ENCODE results near the gene SNTG2.

Gene SNTG2

DNA sequence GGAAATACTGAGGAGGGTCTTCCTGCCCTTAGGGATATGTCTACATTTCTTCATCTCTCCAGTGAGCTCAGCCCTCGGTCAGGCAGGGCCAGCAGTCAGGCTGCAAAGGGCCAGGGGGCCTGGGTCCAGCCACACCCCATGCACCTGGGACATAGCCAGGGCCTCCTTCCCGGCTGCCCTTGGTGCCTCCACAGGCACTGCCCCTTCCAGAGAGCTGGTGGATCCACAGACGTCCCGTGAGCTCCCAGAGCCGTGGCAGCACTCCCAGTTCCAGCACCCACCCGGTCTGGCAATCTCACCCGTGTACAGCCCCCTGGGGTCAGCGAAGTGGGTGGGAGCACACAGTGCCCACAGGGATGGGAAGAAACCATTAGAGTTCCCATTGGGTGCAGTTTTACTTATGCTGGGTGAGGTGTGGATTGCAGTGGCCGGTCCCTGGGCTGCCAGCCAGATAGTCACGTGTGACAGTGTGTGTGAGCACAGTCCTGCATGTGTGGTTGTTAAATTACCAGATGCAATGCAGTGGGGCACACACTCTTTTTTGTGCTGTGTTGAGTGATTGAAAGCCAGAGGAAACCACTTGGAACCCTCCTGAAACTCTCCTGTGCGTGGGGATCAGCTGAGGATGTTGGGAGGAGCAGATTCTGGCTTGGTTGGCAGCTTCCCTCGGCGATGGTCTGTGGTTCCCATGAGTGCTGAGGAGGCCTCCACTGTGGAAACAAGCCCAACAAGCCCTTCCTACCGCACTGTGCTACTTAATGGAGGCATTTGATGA is 131.0 kb downstream of the SNTG2 start:
- Histone ChIP-seq H3F3A (ENCODE audit: control insufficient read depth, insufficient read depth) (no peaks in the 10 kb centered on the region), H4K20me1 (ENCODE audit: control insufficient read depth, insufficient read depth, low read depth, low read length) (no peaks in the 10 kb centered on the region), H3K4me1 (ENCODE audit: control insufficient read depth, low read length) (no peaks in the 10 kb centered on the region), H3K9me2 (replicated peaks; ENCODE audit: control insufficient read depth, low read length) (no peaks in the 10 kb centered on the region), H3K4me2 (ENCODE audit: low read length) (no peak overlapping the region), H3K27me3 (ENCODE audit: control insufficient read depth, low read length) (no peaks in the 10 kb centered on the region), H3K9me3 (ENCODE audit: control insufficient read depth, insufficient read depth, low read length) (peaks cover 4% of the 10 kb centered on the region; the same call in 1 of the 2 replicates), H3K79me2 (ENCODE audit: control insufficient read depth, low read length) (no peaks in the 10 kb centered on the region), H3K27ac (ENCODE audit: low read depth, low read length) (no peak overlapping the region), H3K4me3 (ENCODE audit: low read length) (no peak overlapping the region), H3K36me3 (ENCODE audit: control insufficient read depth, low read length) (no peaks in the 10 kb centered on the region)
- TF ChIP-seq CTCF (IDR thresholded peaks at IDR 0.05; ENCODE audit: low read depth, low read length, poor library complexity, severe bottlenecking) (no peak), EZH2phosphoT487 (IDR thresholded peaks at IDR 0.05; ENCODE audit: borderline replicate concordance, low read length) (no peak)

DNA sequence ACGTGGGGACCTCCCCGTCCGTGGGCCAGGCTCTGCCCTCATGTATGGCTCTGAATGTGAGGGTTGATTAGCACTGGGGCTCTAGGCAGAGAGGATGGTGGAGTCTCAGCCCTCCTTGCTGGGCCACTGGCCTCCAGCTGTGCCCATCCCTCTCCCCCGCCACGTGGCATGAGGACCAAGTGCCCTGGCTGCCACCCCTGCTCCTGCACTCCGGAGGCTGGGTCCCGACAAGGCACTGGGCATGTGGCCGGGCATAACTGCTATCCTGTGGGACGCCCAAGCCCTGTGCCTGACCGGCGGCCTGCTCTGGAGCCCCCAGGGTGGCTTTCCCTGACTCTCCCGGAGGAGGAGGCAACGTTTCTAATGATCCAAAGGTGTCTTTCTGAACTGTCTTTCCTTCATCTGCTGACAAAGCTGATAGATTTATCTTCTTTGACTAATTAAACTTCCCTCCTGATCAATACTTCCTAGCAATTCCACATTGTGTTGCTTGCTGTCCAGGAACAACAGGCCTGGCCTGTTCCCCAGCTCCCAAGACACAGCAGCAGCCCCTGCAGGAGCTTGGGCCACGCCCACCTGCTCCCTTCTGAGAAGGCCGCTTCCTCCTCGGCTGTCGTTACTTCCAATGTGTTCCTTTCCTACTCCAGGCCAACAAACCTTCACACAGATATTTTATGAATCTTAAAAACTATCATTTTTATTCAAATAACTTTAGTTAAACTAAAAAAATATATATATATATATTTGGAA is 132.0 kb downstream of the SNTG2 start:
- Histone ChIP-seq H3K27me3 (ENCODE audit: control insufficient read depth, low read length) (no peaks in the 10 kb centered on the region), H3K9me3 (ENCODE audit: control insufficient read depth, insufficient read depth, low read length) (peaks cover 4% of the 10 kb centered on the region; the same call in 1 of the 2 replicates), H3K79me2 (ENCODE audit: control insufficient read depth, low read length) (no peaks in the 10 kb centered on the region), H3K36me3 (ENCODE audit: control insufficient read depth, low read length) (no peaks in the 10 kb centered on the region), H3K4me1 (ENCODE audit: control insufficient read depth, low read length) (no peaks in the 10 kb centered on the region), H3K4me3 (ENCODE audit: low read length) (no peak overlapping the region), H4K20me1 (ENCODE audit: control insufficient read depth, insufficient read depth, low read depth, low read length) (no peaks in the 10 kb centered on the region), H3K9me2 (replicated peaks; ENCODE audit: control insufficient read depth, low read length) (no peaks in the 10 kb centered on the region), H3K4me2 (ENCODE audit: low read length) (no peak overlapping the region), H3F3A (ENCODE audit: control insufficient read depth, insufficient read depth) (no peaks in the 10 kb centered on the region), H3K27ac (ENCODE audit: low read depth, low read length) (no peak overlapping the region)
- TF ChIP-seq CTCF (IDR thresholded peaks at IDR 0.05; ENCODE audit: low read depth, low read length, poor library complexity, severe bottlenecking): no peak
- TF ChIP-seq EZH2phosphoT487 (IDR thresholded peaks at IDR 0.05; ENCODE audit: borderline replicate concordance, low read length): no peak

GRCh38 chr2:1088192-1088860 is 137.7 kb downstream of the SNTG2 start:
- H3K4me2 ChIP-seq (ENCODE audit: low read length): no peak overlapping the region
- no peak for TF ChIP-seq CTCF (IDR thresholded peaks at IDR 0.05; ENCODE audit: low read depth, low read length, poor library complexity, severe bottlenecking)
- no peak for TF ChIP-seq EZH2phosphoT487 (IDR thresholded peaks at IDR 0.05; ENCODE audit: borderline replicate concordance, low read length)
- H3K79me2 ChIP-seq (ENCODE audit: control insufficient read depth, low read length): no peaks in the 10 kb centered on the region
- peaks cover 2% of the 10 kb centered on the region; the same call in 1 of the 2 replicates for H3K9me3 ChIP-seq (ENCODE audit: control insufficient read depth, insufficient read depth, low read length)
- no peaks in the 10 kb centered on the region for H3K36me3 ChIP-seq (ENCODE audit: control insufficient read depth, low read length)
- no peaks in the 10 kb centered on the region for H3K9me2 ChIP-seq (replicated peaks; ENCODE audit: control insufficient read depth, low read length)
- no peaks in the 10 kb centered on the region for H3K4me1 ChIP-seq (ENCODE audit: control insufficient read depth, low read length)
- no peak overlapping the region for H3K27ac ChIP-seq (ENCODE audit: low read depth, low read length)
- H3K4me3 ChIP-seq (ENCODE audit: low read length): no peak overlapping the region
- no peaks in the 10 kb centered on the region for H3K27me3 ChIP-seq (ENCODE audit: control insufficient read depth, low read length)
- no peaks in the 10 kb centered on the region for H3F3A ChIP-seq (ENCODE audit: control insufficient read depth, insufficient read depth)
- H4K20me1 ChIP-seq (ENCODE audit: control insufficient read depth, insufficient read depth, low read depth, low read length): no peaks in the 10 kb centered on the region

All from DOHH2 (cell line).